HepG2 (cell line): Measurements from ENCODE around the gene STC2. TPM values are rescaled to one million over a fixed set of nuclear protein-coding genes. Genes with fewer than 3 reads are reported as not detected.

Experiments
- ATAC-seq: fragments of 200-7000 bp; cut with Tn5 transposase; 3 replicates; pipeline ENCODE4 v1.9.1; 2020; ENCODE audit warnings: mild to moderate bottlenecking, moderate library complexity
- BruUV-seq: library from RNA; stranded (reverse); fragments of 400-500 nt; replicated peaks from 2 replicates; lab custom pipeline; 2021; lab: Mats Ljungman, UMichigan
- CTCF ChIA-PET: fragments of 300-600 bp; formaldehyde crosslinking; extraction: SDS; loops from one replicate; lab custom pipeline; 2021; ENCODE audit warnings: low total read pairs, inconsistent platforms, low intra/inter-chr PET ratio; lab: Yijun Ruan, JAX
- POLR2A ChIA-PET: fragments of 350-600 bp; sonication (Branson Sonifier 250); formaldehyde crosslinking; loops from one replicate; lab custom pipeline; 2020; ENCODE audit warnings: antibody characterized with exemption, inconsistent platforms; lab: Yijun Ruan, JAX
- DNase-seq: peaks from one replicate; pipeline ENCODE4 v3.0.0-alpha.2; 2015; ENCODE audit warnings: low spot score
- FAIRE-seq: peaks from 3 replicates; lab custom pipeline; 2011; peaks lifted over from hg19 to GRCh38; lab: Jason Lieb, UNC
- H2AFZ ChIP-seq: one replicate; pipeline ENCODE4 v1.6.1; 2011; ENCODE audit warnings: low read length, inconsistent platforms
- H3K27ac ChIP-seq: fragments of 300-600 bp; 3 replicates; pipeline ENCODE4 v1.8.0; 2011; ENCODE audit warnings: mixed run types, mild to moderate bottlenecking, mixed read lengths, low read length, inconsistent platforms; ENCODE audit not compliant: insufficient read depth; ENCODE audit errors: extremely low read length
- H3K27me3 ChIP-seq, 2 experiments: fragments of 200-600 bp in 1 of 2; 2 replicates in 1 of 2; 3 replicates in 1 of 2; pipeline versions ENCODE4 v1.6.0 to v1.8.0; 2011; ENCODE audit warnings: low read length in 2 of 2, mild to moderate bottlenecking in 2 of 2, moderate library complexity in 2 of 2, inconsistent platforms in 1 of 2; ENCODE audit not compliant: insufficient read depth in 2 of 2, control insufficient read depth in 1 of 2
- H3K36me3 ChIP-seq, 2 experiments: fragments of 200-600 bp in 1 of 2; replicated peaks in 1 of 2; 2 replicates in 1 of 2; 3 replicates in 1 of 2; pipeline versions ENCODE4 v1.5.1 to v1.8.0; 2011; ENCODE audit warnings: low read length in 2 of 2, inconsistent platforms in 1 of 2; ENCODE audit not compliant: insufficient read depth in 2 of 2, control insufficient read depth in 1 of 2
- H3K4me1 ChIP-seq: 2 replicates; pipeline ENCODE4 v1.5.1; 2012; ENCODE audit warnings: low read length, inconsistent platforms; ENCODE audit not compliant: insufficient read depth
- H3K4me2 ChIP-seq: 2 replicates; pipeline ENCODE4 v1.6.0; 2011; ENCODE audit warnings: low read depth, low read length, inconsistent platforms
- H3K4me3 ChIP-seq, 3 experiments: fragments of 200-600 bp in 1 of 3; sonication (generic), shearing (Covaris generic) in 1 of 3; replicated peaks in 1 of 3; 2 replicates each; pipeline ENCODE4 v1.5.1; 2011 to 2016; ENCODE audit warnings: low read length in 3 of 3, inconsistent platforms in 2 of 3, low read depth in 2 of 3, mild to moderate bottlenecking in 2 of 3, control low read depth in 1 of 3, mixed read lengths in 1 of 3; ENCODE audit not compliant: insufficient read depth in 1 of 3
- H3K79me2 ChIP-seq: one replicate; pipeline ENCODE4 v1.6.1; 2011; ENCODE audit warnings: low read length, inconsistent platforms; ENCODE audit not compliant: insufficient read depth
- H3K9ac ChIP-seq: 2 replicates; pipeline ENCODE4 v1.6.0; 2011; ENCODE audit warnings: mild to moderate bottlenecking, low read depth, low read length, inconsistent platforms; ENCODE audit not compliant: insufficient read depth
- H3K9me3 ChIP-seq: 2 replicates; pipeline ENCODE4 v1.5.1; 2012; ENCODE audit warnings: mild to moderate bottlenecking, low read length
- H4K20me1 ChIP-seq: 2 replicates; pipeline ENCODE4 v1.6.0; 2011; ENCODE audit warnings: inconsistent platforms, mild to moderate bottlenecking, low read length, moderate library complexity; ENCODE audit not compliant: insufficient read depth
- AGO2 ChIP-seq: fragments of 200-400 bp; formaldehyde crosslinking; optimal IDR thresholded peaks from 2 replicates; pipeline ENCODE3; 2017; ENCODE audit warnings: mild to moderate bottlenecking, low read depth, low read length, moderate library complexity
- CEBPB ChIP-seq: IDR thresholded peaks from 2 replicates; pipeline ENCODE4 v1.6.1; 2011; ENCODE audit warnings: low read depth, low read length, improper control_type of control experiment, borderline replicate concordance
- CHD4 ChIP-seq: fragments of 200-600 bp; sonication (generic); IDR thresholded peaks from 2 replicates; pipeline ENCODE4 v1.7.0; 2017; ENCODE audit warnings: mild to moderate bottlenecking, low read length, borderline replicate concordance
- FOXJ3 ChIP-seq: sonication (generic); formaldehyde crosslinking; IDR thresholded peaks from 2 replicates; pipeline ENCODE4 v1.4.0; 2020; ENCODE audit warnings: missing genetic modification reagents, mild to moderate bottlenecking, borderline replicate concordance
- HDAC6 ChIP-seq: fragments of 200-600 bp; sonication (generic); IDR thresholded peaks from 2 replicates; pipeline ENCODE4 v1.7.0; 2017; ENCODE audit warnings: mild to moderate bottlenecking, antibody characterized with exemption, low read length, low read depth
- JUN ChIP-seq: sonication (generic); formaldehyde crosslinking; IDR thresholded peaks from 2 replicates; pipeline ENCODE4 v1.4.0; 2020; ENCODE audit warnings: mild to moderate bottlenecking, missing genetic modification reagents
- KDM1A ChIP-seq: IDR thresholded peaks from 2 replicates; pipeline ENCODE4 v1.6.1; 2016; ENCODE audit warnings: missing compliant biosample characterization
- MED13 ChIP-seq: sonication (generic); formaldehyde crosslinking; IDR thresholded peaks from 2 replicates; pipeline ENCODE4 v1.5.0; 2020; ENCODE audit warnings: missing genetic modification reagents
- MTF2 ChIP-seq: sonication (generic); formaldehyde crosslinking; IDR thresholded peaks from 2 replicates; pipeline ENCODE4 v1.5.0; 2020; ENCODE audit warnings: missing genetic modification reagents, borderline replicate concordance
- PCBP2 ChIP-seq: fragments of 200-400 bp; formaldehyde crosslinking; optimal IDR thresholded peaks from 2 replicates; pipeline ENCODE3; 2018; ENCODE audit warnings: low read length, low read depth; ENCODE audit not compliant: poor library complexity, severe bottlenecking
- POLR2G ChIP-seq: fragments of 200-400 bp; formaldehyde crosslinking; IDR thresholded peaks from 2 replicates; pipeline ENCODE4 v1.6.1; 2018; ENCODE audit warnings: mild to moderate bottlenecking, low read depth, low read length, moderate library complexity
- RBFOX2 ChIP-seq: fragments of 200-400 bp; formaldehyde crosslinking; IDR thresholded peaks from 2 replicates; pipeline ENCODE4 v1.6.1; 2017; ENCODE audit warnings: low read depth, mild to moderate bottlenecking, low read length
- RBM22 ChIP-seq: fragments of 200-400 bp; formaldehyde crosslinking; optimal IDR thresholded peaks from 2 replicates; pipeline ENCODE3; 2017; ENCODE audit warnings: mild to moderate bottlenecking, low read length, moderate library complexity
- SOX5 ChIP-seq: IDR thresholded peaks from 2 replicates; pipeline ENCODE4 v1.6.1; 2016; ENCODE audit warnings: borderline replicate concordance
- TAF1 ChIP-seq: sonication (generic); formaldehyde crosslinking; IDR thresholded peaks from 2 replicates; pipeline ENCODE4 v1.4.0; 2020; ENCODE audit warnings: missing genetic modification reagents
- THRA ChIP-seq: sonication (generic); formaldehyde crosslinking; IDR thresholded peaks from 2 replicates; pipeline ENCODE4 v1.4.0; 2020; ENCODE audit warnings: missing genetic modification reagents, borderline replicate concordance
- WIZ ChIP-seq: sonication (generic); formaldehyde crosslinking; IDR thresholded peaks from 2 replicates; pipeline ENCODE4 v1.5.1; 2020; ENCODE audit warnings: mild to moderate bottlenecking, missing genetic modification reagents
- ZNF547 ChIP-seq: sonication (generic); formaldehyde crosslinking; IDR thresholded peaks from 2 replicates; pipeline ENCODE4 v1.5.1; 2020; ENCODE audit warnings: mild to moderate bottlenecking, missing genetic modification reagents
- ZNF563 ChIP-seq: sonication (generic); formaldehyde crosslinking; IDR thresholded peaks from 2 replicates; pipeline ENCODE4 v1.8.0; 2022; ENCODE audit warnings: mild to moderate bottlenecking, moderate library complexity, missing genetic modification reagents
- ZNF768 ChIP-seq: sonication (generic); formaldehyde crosslinking; IDR thresholded peaks from 2 replicates; pipeline ENCODE4 v1.4.0; 2020; ENCODE audit warnings: missing genetic modification reagents
- ZNF839 ChIP-seq: sonication (generic); formaldehyde crosslinking; IDR thresholded peaks from 2 replicates; pipeline ENCODE4 v1.4.0; 2020; ENCODE audit warnings: missing genetic modification reagents, mild to moderate bottlenecking, borderline replicate concordance
- WGBS: methylation state at CpG from one replicate; pipeline ENCODE4 v1.1.6; 2017; ENCODE audit warnings: low lambda C conversion rate; 5-methylcytosine and 5-hydroxymethylcytosine counted together
- in situ Hi-C: cut with HindIII; loops from 2 replicates; pipeline ENCODE4 v1.10.0; 2017; ENCODE audit warnings: low pct_unique_long_range_greater_than_20kb; ENCODE audit not compliant: extremely low pct_ligation_motif_present
- intact Hi-C: fragments of 100-400 bp; cut with micrococcal nuclease; formaldehyde crosslinking; loops from one replicate; pipeline ENCODE4 v1.10.0; 2022; ENCODE audit not compliant: unreplicated experiment
- polyA plus RNA-seq, 8 experiments: library from polyadenylated mRNA; depleted of rRNA in 3 of 8; stranded (reverse) in 7 of 8; unstranded in 1 of 8; fragments of >200 nt; fragmentation: Illumina TruSeq in 4 of 8; extraction: Trizol in 4 of 8; gene quantifications; 2 replicates each; pipeline versions ENCODE4 v1.2.1 to v1.2.3, GENCODE V29; 2011 to 2016; ENCODE audit warnings: low read depth in 4 of 8, missing spikeins in 1 of 8, mixed read lengths in 1 of 8; ENCODE audit not compliant: insufficient read depth in 1 of 8
- total RNA-seq, 5 experiments: library from RNA; depleted of rRNA; stranded (reverse); fragments of >200 nt; fragmentation: Illumina TruSeq; extraction: Trizol; gene quantifications; 2 replicates each; pipeline ENCODE4 v1.2.3, GENCODE V29; 2016; ENCODE audit warnings: low read depth in 1 of 5
- TF ChIP-seq, protein P1 (sequence below): IDR thresholded peaks from 2 replicates; pipeline ENCODE4 v1.6.1; 2012; ENCODE audit warnings: low read length, improper control_type of control experiment

The STC2 gene
- total and polyA plus RNA-seq, 2 of the 13 experiments (the other 11 are each of a cell fraction or from before 2014, with no cell fraction given): 27.1 to 69.2 TPM

- Histone ChIP-seq H3K4me2 (no peak overlapping the region), H3K27me3 (no peaks in the 10 kb centered on the region; a peak in 1 of 5 replicates), H3K27ac (no peak overlapping the region), H3K9ac (no peak overlapping the region), H4K20me1 (peaks cover 59% of the 10 kb centered on the region), H3K9me3 (no peaks in the 10 kb centered on the region), H3K36me3 (peaks cover 49 to 77% of the 10 kb centered on the region in 2 experiments), H2AFZ (no peak overlapping the region), H3K4me1 (peaks cover 65% of the 10 kb centered on the region), H3K4me3 (no peak overlapping the region), H3K79me2 (peaks cover 55% of the 10 kb centered on the region)
- ChIA-PET CTCF (no interaction called here), POLR2A (interaction anchor here (0.9 kb wide), 1 partner anchor 9 kb away, joined by 3 read pairs; no protein-coding TSS in a partner anchor)
- DNase-seq (no peak), FAIRE-seq (no peak), ATAC-seq (no peak)
- WGBS: 97% methylated on average over 17 of the region's 25 CpGs
- in situ Hi-C loops (no loop called here), intact Hi-C loops (no loop called here)
- BruUV-seq: no TSS peak
- no peak for TF ChIP-seq MED13 (CRISPR knock-in tag)
- TF ChIP-seq ZNF563 (CRISPR knock-in tag): no peak
- no peak for TF ChIP-seq TAF1 (CRISPR knock-in tag)
- no peak for TF ChIP-seq SOX5
- TF ChIP-seq RBM22: peak; percentile 61
- TF ChIP-seq, protein P1, sequence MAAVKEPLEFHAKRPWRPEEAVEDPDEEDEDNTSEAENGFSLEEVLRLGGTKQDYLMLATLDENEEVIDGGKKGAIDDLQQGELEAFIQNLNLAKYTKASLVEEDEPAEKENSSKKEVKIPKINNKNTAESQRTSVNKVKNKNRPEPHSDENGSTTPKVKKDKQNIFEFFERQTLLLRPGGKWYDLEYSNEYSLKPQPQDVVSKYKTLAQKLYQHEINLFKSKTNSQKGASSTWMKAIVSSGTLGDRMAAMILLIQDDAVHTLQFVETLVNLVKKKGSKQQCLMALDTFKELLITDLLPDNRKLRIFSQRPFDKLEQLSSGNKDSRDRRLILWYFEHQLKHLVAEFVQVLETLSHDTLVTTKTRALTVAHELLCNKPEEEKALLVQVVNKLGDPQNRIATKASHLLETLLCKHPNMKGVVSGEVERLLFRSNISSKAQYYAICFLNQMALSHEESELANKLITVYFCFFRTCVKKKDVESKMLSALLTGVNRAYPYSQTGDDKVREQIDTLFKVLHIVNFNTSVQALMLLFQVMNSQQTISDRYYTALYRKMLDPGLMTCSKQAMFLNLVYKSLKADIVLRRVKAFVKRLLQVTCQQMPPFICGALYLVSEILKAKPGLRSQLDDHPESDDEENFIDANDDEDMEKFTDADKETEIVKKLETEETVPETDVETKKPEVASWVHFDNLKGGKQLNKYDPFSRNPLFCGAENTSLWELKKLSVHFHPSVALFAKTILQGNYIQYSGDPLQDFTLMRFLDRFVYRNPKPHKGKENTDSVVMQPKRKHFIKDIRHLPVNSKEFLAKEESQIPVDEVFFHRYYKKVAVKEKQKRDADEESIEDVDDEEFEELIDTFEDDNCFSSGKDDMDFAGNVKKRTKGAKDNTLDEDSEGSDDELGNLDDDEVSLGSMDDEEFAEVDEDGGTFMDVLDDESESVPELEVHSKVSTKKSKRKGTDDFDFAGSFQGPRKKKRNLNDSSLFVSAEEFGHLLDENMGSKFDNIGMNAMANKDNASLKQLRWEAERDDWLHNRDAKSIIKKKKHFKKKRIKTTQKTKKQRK: no peak
- TF ChIP-seq WIZ (CRISPR knock-in tag): no peak
- no peak for TF ChIP-seq CEBPB
- TF ChIP-seq ZNF547: no peak
- no peak for TF ChIP-seq JUN (CRISPR knock-in tag)
- TF ChIP-seq RBFOX2: peak; percentile 74
- peak; percentile 58 for TF ChIP-seq AGO2
- TF ChIP-seq KDM1A (CRISPR knock-in tag): no peak
- no peak for TF ChIP-seq PCBP2
- TF ChIP-seq ZNF768 (CRISPR knock-in tag): no peak
- peak; percentile 17; the same call in 1 of the 2 replicates for TF ChIP-seq POLR2G
- TF ChIP-seq CHD4: no peak
- TF ChIP-seq THRA (CRISPR knock-in tag): no peak
- TF ChIP-seq FOXJ3 (CRISPR knock-in tag): no peak
- TF ChIP-seq ZNF839 (CRISPR knock-in tag): no peak
- TF ChIP-seq MTF2 (CRISPR knock-in tag): no peak
- TF ChIP-seq HDAC6: no peak
Measured at GRCh38 chr5:173323106-173323798, 5.0 kb downstream of the STC2 start.
